Heart left ventricle (tissue), 16 donors: ENCODE data around the gene UBALD2. TPM values are rescaled to one million over a fixed set of nuclear protein-coding genes. Genes with fewer than 3 reads are reported as not detected.
"Not testable (repeated sequence)": the region's sequence is repeated elsewhere in the genome, so short reads cannot be mapped to it uniquely, and the experiment has no call there.

Source experiments
- ATAC-seq, 4 donors: fragments of 200-7000 bp; cut with Tn5 transposase; one replicate each; pipeline ENCODE4 v1.9.1; 2020 to 2022; ENCODE audit warnings: moderate library complexity in 4 of 4, mild to moderate bottlenecking in 3 of 4, moderate number of reproducible peaks in 1 of 4
- DNase-seq, 5 donors: peaks; one replicate each; pipeline ENCODE4 v3.0.0-alpha.2; 2020
- H3K27ac ChIP-seq, 12 donors: fragments of 200-600 bp; sonication (generic) in 4 of 12; one replicate each; pipeline versions ENCODE4 v1.5.0 to v1.8.0; 2016 to 2022; ENCODE audit warnings: mild to moderate bottlenecking in 2 of 12
- H3K27me3 ChIP-seq, 9 donors: fragments of 200-600 bp; sonication (generic) in 2 of 9; one replicate each; pipeline versions ENCODE4 v1.5.1 to v1.8.0; 2016 to 2022; ENCODE audit warnings: mild to moderate bottlenecking in 3 of 9
- H3K36me3 ChIP-seq, 9 donors: fragments of 200-600 bp; sonication (generic) in 2 of 9; one replicate each; pipeline versions ENCODE4 v1.5.0 to v1.8.0; 2018 to 2022; ENCODE audit warnings: mild to moderate bottlenecking in 2 of 9
- H3K4me1 ChIP-seq, 12 donors: fragments of 200-600 bp; sonication (generic) in 4 of 12; one replicate each; pipeline versions ENCODE4 v1.5.0 to v1.8.0; 2016 to 2022; ENCODE audit warnings: mild to moderate bottlenecking in 3 of 12
- H3K4me3 ChIP-seq, 12 donors: fragments of 200-600 bp; sonication (generic) in 4 of 12; one replicate each; pipeline versions ENCODE4 v1.5.0 to v1.8.0; 2017 to 2022; ENCODE audit warnings: mild to moderate bottlenecking in 9 of 12, moderate library complexity in 4 of 12
- H3K9me3 ChIP-seq, 12 donors: fragments of 200-600 bp; sonication (generic) in 4 of 12; one replicate each; pipeline versions ENCODE4 v1.5.0 to v1.8.0; 2016 to 2022; ENCODE audit warnings: mild to moderate bottlenecking in 1 of 12
- CTCF ChIP-seq, 12 donors: fragments of 200-600 bp; sonication (generic) in 4 of 12; IDR thresholded peaks; one replicate each; pipeline versions ENCODE4 v1.5.0 to v1.8.0; 2018 to 2022; ENCODE audit warnings: antibody characterized with exemption in 12 of 12, mild to moderate bottlenecking in 5 of 12
- POLR2A ChIP-seq, 2 donors: fragments of 450-650 bp; IDR thresholded peaks; one replicate each; pipeline ENCODE4 v1.6.1; 2017; ENCODE audit warnings: antibody characterized with exemption in 2 of 2, mild to moderate bottlenecking in 2 of 2, moderate library complexity in 2 of 2
- WGBS, 4 donors: extraction: QIAGEN DNeasy Blood & Tissue Kit in 2 of 4; methylation state at CpG; one replicate each; pipeline versions ENCODE4 v1.1.5 to v1.1.7; 2013 to 2018; 5-methylcytosine and 5-hydroxymethylcytosine counted together
- intact Hi-C, 10 donors: fragments of 100-400 bp; cut with DNase I; formaldehyde crosslinking; loops; one replicate each; pipeline versions ENCODE4 v1.11.1 to v1.14.2; 2022
- polyA plus RNA-seq, 2 donors: library from polyadenylated mRNA; stranded (reverse); fragments of 200-250 nt; gene quantifications; one replicate each; pipeline ENCODE4 v1.2.3, GENCODE V29; 2013
- total RNA-seq, 9 donors: library from RNA; depleted of rRNA in 2 of 9; stranded (reverse); fragments of >200 nt in 2 of 9; fragmentation: NEBNext Ultra II Directional in 3 of 9; extraction: Animal tissue kit (Norgen Biotek cat#: 25700) in 3 of 9; gene quantifications; one replicate each; pipeline versions ENCODE4 v1.1.0 to v1.2.4, GENCODE V29; 2016 to 2023
- donor health status: ischemic (EF 13 %, LVEDD 7.1; RV severe dilation, severe dysfunction).
- donor health status: healthy with polysubstance abuse.
- donor health status: DM: no; HTN: yes; CAD: no.
- donor health status: DM: no; HTN: no; CAD: no.
- donor health status: ischemic (EF 25% LVEDD 6.9; RV normal size, moderate dysfunction).
- donor health status: ischemic (EF 25% LVEDD 5.7; RV mildly dilated, moderate dysfunction).
- donor health status: healthy.
- donor health status: DM: yes; HTN: yes; CAD: no.
- donor health status: ischemic (EF 35%, LVEDD 5.7; RV mildly dilated, moderate dysfunction).
- donor health status: nonischemic (EF 11% LVEDD 7.7; RV severe dilation, severe dysfunction).
- donor health status: DM: yes; HTN: yes; CAD: no.
- donor health status: PGD.
- donor health status: ischemic (EF 29% LVEDD 5.4; RV normal size, mild dysfunction).
- donor health status: nonischemic (EF 23%, LVEDD 6.1; RV moderate dilation, normal function).

Gene UBALD2
- total and polyA plus RNA-seq, 11 donors = 8.5 to 49.8 (median 21.9) TPM

- H3K4me1 ChIP-seq = no peaks in the 10 kb centered on the region
- TF ChIP-seq POLR2A (IDR thresholded peaks at IDR 0.05) = no peak
- no peak for TF ChIP-seq CTCF (IDR thresholded peaks at IDR 0.05)
- no peak for DNase-seq
- WGBS, 4 donors = 96 to 100% (median 99%) methylated on average over 1 of the region's 1 CpG
- H3K27me3 ChIP-seq = no peaks in the 10 kb centered on the region
- H3K27ac ChIP-seq = no peak overlapping the region
- H3K4me3 ChIP-seq = no peak overlapping the region
- intact Hi-C loops = no loop called here
- H3K9me3 ChIP-seq = no peaks in the 10 kb centered on the region
- no peak for ATAC-seq
- H3K36me3 ChIP-seq = no peaks in the 10 kb centered on the region
These were observed 41.3 kb upstream of the UBALD2 start for GRCh38 chr17:76223802-76224201.

GRCh38 chr17:76225373-76226086 lies 39.6 kb upstream of the UBALD2 start:
- H3K9me3 ChIP-seq, ATAC-seq, intact Hi-C loops, H3K4me3 ChIP-seq, H3K27me3 ChIP-seq, H3K4me1 ChIP-seq, H3K36me3 ChIP-seq, H3K27ac ChIP-seq, DNase-seq: not testable (repeated sequence)
- WGBS, 4 donors = 79 to 84% (median 81%) methylated on average over 7 of the region's 7 CpGs

- H3K4me1 ChIP-seq, H3K36me3 ChIP-seq, H3K27ac ChIP-seq, ATAC-seq, H3K27me3 ChIP-seq, intact Hi-C loops, H3K4me3 ChIP-seq, H3K9me3 ChIP-seq, DNase-seq: not testable (repeated sequence)
- 91 to 95% (median 95%) methylated on average over 19 of the region's 19 CpGs for WGBS, 4 donors
These were observed 38.4 kb upstream of the UBALD2 start for GRCh38 chr17:76226749-76227148.

GRCh38 chr17:76232342-76232741 lies 32.8 kb upstream of the UBALD2 start:
- Histone ChIP-seq H3K36me3 (no peaks in the 10 kb centered on the region), H3K9me3 (no peaks in the 10 kb centered on the region), H3K4me1 (no peaks in the 10 kb centered on the region), H3K27me3 (no peaks in the 10 kb centered on the region), H3K4me3 (no peak overlapping the region), H3K27ac (no peak overlapping the region)
- intact Hi-C loops = no loop called here
- DNase-seq (no peak), ATAC-seq (no peak)
- no peak for TF ChIP-seq POLR2A (IDR thresholded peaks at IDR 0.05)
- TF ChIP-seq CTCF (IDR thresholded peaks at IDR 0.05) = no peak
- WGBS, 4 donors = 75 to 88% (median 78%) methylated on average over 2 of the region's 2 CpGs

GRCh38 chr17:76233588-76234353 lies 31.4 kb upstream of the UBALD2 start:
- DNase-seq = no peak
- WGBS, 4 donors = 93 to 97% (median 96%) methylated on average over 6 of the region's 6 CpGs
- Histone ChIP-seq H3K4me1 (no peaks in the 10 kb centered on the region), H3K4me3 (no peak overlapping the region), H3K27ac (no peak overlapping the region), H3K36me3 (no peaks in the 10 kb centered on the region), H3K9me3 (no peaks in the 10 kb centered on the region), H3K27me3 (peaks cover 0 to 1% (median 0%) of the 10 kb centered on the region in 9 donors)
- intact Hi-C loops = no loop called here
- TF ChIP-seq CTCF (IDR thresholded peaks at IDR 0.05) = no peak
- TF ChIP-seq POLR2A (IDR thresholded peaks at IDR 0.05) = no peak
- no peak for ATAC-seq
